Endometrial microvascular endothelial cells (primary cell): ENCODE data around the gene AHI1. TPM values are rescaled to one million over a fixed set of nuclear protein-coding genes. Genes with fewer than 3 reads are reported as not detected.

Source experiments
- in situ Hi-C: cut with HindIII; loops from 2 replicates; pipeline ENCODE4 v1.10.0; 2017; ENCODE audit warnings: low sequenced_read_pairs, low pct_unique_long_range_greater_than_20kb; ENCODE audit errors: inconsistent ontology term
- total RNA-seq: library from RNA; depleted of rRNA; stranded (reverse); fragments of >200 nt; gene quantifications from one replicate; pipeline ENCODE4 v1.2.3, GENCODE V29; 2015; ENCODE audit errors: inconsistent ontology term

The AHI1 gene
- total RNA-seq, 1 donor from 2014 or later = 5.8 TPM

GRCh38 chr6:135282395-135282794, 215.1 kb downstream of the AHI1 start:
- in situ Hi-C loops = no loop called here

GRCh38 chr6:135281964-135282363, 215.6 kb downstream of the AHI1 start:
- in situ Hi-C loops = no loop called here

- in situ Hi-C loops = no loop called here
Measured at GRCh38 chr6:135281227-135281626, 216.3 kb downstream of the AHI1 start.

- in situ Hi-C loops = no loop called here
Measured at GRCh38 chr6:135280375-135281136, 217.0 kb downstream of the AHI1 start.

DNA sequence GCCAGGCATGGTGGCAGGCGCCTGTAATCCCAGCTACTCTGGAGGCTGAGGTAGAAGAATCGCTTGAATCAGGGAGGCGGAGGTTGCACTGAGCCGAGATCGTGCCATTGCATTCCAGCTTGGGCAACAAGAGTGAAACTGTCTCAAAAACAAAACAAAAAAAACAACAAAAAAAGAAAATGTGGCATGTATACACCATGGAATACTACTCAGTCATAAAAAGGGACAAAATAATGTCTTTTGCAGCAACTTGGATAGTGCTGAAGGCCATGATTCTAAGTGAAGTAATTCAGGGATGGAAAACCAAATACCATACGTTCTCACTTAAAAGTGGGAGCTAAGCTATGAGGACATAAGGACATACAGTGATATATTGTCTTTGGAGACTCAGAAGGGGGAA, 220.1 kb downstream of the AHI1 start:
- in situ Hi-C loops = no loop called here

DNA sequence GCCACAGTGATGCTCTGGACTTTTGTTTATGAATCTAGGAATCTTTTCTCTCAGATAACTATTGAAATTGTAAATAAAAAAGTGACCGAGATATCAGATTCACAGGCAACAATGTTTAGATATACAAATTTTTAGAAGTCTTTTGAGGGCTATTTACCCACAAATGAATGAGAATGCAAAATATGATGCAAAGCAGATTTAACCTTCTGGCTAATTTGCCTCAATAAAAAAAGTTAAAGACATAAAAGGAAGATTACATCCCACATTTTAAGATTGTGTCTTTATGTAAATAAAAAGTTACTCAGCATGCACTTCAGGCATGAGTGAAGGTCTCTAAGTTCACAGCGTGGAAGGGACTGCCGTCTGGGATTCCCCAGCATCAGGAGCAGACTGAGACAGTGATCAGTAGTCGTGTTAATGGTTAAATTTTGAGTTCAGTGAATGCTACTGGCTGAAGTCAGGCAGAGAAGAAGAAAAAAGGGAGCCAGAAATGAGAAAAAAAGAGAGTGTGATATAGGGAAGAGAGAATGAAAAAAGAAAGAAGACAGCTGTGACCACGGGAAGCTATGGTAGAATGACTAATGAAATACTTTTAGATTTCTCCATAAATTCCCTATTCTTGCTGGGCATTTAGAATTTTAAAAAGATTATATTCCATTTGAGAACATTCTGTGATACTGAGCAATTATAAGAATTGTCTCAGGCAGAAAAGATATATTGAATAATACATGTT, 222.8 kb downstream of the AHI1 start:
- in situ Hi-C loops = no loop called here

DNA sequence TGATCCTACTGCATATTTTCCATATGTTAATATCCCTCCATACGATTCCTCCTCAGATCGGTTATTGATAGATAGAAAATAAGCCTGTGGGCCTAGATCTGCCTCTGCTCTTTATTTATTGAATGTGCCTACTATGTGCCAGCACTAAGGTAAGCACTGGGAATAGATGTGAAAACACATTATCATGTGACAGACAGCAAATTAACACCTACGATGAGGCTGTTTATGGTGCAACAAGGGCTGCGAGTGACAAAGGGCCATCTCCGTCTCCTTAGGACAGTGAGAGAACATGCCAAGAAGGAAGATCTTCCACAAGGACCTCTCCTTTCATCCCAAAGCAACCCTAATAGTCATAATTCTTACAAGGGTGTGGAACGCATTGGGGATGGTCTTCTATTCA, 225.9 kb downstream of the AHI1 start:
- in situ Hi-C loops = no loop called here

DNA sequence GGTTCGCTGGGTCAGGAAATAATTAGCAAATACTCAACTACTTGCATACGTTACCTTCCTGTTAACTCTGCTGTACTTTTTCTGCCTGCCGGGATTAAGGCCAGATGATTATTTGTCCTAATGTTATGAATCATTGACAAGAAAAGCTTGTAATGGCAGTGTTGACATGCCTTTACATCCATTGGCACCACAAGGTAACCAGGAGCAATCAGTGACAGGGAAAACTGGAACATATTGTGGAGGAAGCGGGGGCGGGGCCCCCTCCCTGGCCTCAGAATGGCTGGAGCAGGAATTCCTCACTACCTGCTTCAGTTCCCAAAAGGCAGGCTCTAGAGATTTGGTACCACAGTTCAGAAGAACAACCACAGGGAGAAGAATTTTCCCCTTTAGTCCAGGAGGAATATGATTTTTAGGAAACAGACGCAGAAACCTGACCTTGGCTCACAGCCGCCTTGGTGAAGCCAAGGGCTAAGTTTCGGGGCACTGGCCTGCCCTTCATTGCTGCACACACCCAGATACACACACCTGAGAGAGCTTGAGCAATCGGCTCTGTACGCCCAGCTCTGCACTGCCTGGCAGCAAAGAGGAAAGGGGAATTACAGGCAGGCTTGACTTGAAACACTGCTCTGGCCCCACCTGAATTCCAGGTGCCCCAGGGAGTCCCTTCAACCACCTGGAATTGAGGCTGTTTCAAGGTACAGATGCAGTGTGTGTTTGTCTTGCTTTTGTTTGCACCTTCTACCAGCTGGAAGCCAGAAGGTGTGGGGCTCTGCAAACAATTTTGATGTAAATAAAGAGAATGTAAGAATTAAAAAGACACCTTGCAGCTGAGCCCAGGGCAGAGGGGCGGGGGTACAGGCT, 226.6 kb downstream of the AHI1 start:
- in situ Hi-C loops = no loop called here

GRCh38 chr6:135269481-135269891, 228.1 kb downstream of the AHI1 start:
- in situ Hi-C loops = no loop called here

DNA sequence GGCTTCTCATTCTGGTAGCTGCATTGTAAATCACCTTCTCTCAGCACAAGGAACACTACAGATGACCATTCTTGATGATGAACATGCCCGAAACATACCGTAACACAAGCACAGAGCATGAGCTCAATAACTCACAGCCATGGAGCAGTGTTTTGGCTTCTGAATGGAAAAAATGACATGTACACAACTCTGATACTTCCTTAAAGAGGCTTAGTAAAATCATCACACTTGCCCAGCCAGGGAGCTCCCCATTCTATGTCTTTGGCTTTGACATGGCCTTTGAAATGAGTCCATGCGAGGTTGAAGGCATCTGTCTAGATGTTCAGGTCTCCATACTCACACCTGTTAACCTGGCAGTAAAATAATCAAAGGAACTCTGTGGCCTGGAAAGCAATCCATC, 228.8 kb downstream of the AHI1 start:
- in situ Hi-C loops = no loop called here

DNA sequence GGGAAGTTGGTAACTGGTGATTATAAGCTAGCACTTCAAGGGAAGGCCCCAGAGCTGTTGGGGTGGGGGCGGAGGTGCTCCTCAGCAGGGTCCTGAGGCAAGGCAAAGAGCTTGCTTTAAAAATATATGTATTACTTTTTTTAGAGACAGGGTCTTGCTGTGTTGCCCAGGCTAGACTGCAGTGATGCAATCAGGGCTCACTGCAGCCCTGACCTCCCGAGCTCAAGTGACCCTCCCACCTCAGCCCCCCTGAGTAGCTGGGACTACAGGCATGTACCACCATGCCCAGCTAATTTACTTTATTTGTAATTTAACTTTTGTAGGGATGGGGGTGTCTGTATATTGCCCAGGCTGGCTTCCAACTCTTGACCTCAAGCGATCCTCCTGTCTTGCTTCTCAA, 229.3 kb downstream of the AHI1 start:
- in situ Hi-C loops = no loop called here

GRCh38 chr6:135267085-135267484, 230.5 kb downstream of the AHI1 start:
- in situ Hi-C loops = no loop called here

DNA sequence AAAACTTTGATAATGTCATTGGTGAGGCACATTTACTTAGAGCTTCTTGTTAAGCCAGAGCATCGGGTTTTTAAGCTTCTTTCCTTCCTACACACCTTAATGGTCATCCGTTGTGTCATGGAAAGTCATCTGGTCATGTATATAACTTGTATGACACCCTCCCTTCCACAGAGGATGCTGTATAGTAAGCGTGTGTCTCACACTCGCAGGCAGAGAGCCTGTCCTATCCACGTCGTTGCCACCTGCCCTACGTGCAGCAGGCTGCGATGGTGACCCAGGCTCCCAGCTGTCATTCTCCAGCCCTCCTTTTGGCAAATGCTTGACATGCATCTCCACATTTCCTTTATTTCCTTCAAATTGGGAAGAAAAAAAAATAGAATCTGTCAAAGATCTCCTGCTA, 230.9 kb downstream of the AHI1 start:
- in situ Hi-C loops = no loop called here

GRCh38 chr6:135265278-135265677, 232.3 kb downstream of the AHI1 start:
- in situ Hi-C loops = no loop called here

- in situ Hi-C loops = no loop called here
Measured at GRCh38 chr6:135261872-135262725, 235.4 kb downstream of the AHI1 start.

- in situ Hi-C loops = no loop called here
Measured at GRCh38 chr6:135260612-135261011, 236.9 kb downstream of the AHI1 start.

DNA sequence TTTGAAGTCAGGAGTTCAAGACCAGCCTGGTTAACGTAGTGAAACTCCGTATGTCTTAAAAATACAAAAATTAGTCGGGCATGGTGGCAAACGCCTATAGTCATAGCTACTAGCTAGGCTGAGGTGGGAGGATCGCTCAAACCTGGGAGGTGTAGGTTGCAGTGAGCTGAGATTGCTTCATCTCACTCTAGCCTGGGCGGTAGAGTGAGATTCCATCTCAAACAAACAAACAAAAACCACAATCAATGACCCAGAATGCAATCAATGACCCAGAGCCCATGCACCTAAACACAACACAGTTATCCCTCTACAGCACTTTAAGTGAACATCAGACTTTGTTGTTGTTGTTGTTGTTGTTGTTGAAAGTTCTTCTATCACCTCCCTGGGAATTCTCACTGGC, 238.6 kb downstream of the AHI1 start:
- in situ Hi-C loops = no loop called here

- in situ Hi-C loops = no loop called here
Measured at GRCh38 chr6:135257631-135258405, 239.7 kb downstream of the AHI1 start.
